GM21390 (cell line): ENCODE data around the gene METRNL.

Experiments
- ATAC-seq: cut with Tn5 transposase; IDR thresholded peaks from one replicate; pipeline ENCODE4 v1.9.1; 2021; ENCODE audit not compliant: unreplicated experiment

The METRNL gene

GRCh38 chr17:83103943-83104311 lies 24.5 kb downstream of the METRNL start:
- ATAC-seq: no peak

- no peak for ATAC-seq
These were observed 25.4 kb downstream of the METRNL start for GRCh38 chr17:83104577-83105505.

GRCh38 chr17:83105512-83105911 lies 26.1 kb downstream of the METRNL start:
- no peak for ATAC-seq

GRCh38 chr17:83106056-83106588 lies 26.7 kb downstream of the METRNL start:
- no peak for ATAC-seq

GRCh38 chr17:83106913-83107655 lies 27.7 kb downstream of the METRNL start:
- ATAC-seq: no peak

GRCh38 chr17:83107656-83108048 lies 28.2 kb downstream of the METRNL start:
- ATAC-seq: no peak

- no peak for ATAC-seq
These were observed 29.3 kb downstream of the METRNL start for GRCh38 chr17:83108709-83109108.

- ATAC-seq: no peak
These were observed 30.0 kb downstream of the METRNL start for GRCh38 chr17:83109386-83109785.

- ATAC-seq: no peak
These were observed 30.6 kb downstream of the METRNL start for GRCh38 chr17:83109793-83110645.

- ATAC-seq: no peak
These were observed 31.3 kb downstream of the METRNL start for GRCh38 chr17:83110735-83111134.

- no peak for ATAC-seq
These were observed 32.3 kb downstream of the METRNL start for GRCh38 chr17:83111516-83112282.

- ATAC-seq: no peak
These were observed 34.0 kb downstream of the METRNL start for GRCh38 chr17:83113381-83113780.

- ATAC-seq: no peak
These were observed 34.4 kb downstream of the METRNL start for GRCh38 chr17:83113792-83114191.

GRCh38 chr17:83114706-83115105 lies 35.3 kb downstream of the METRNL start:
- no peak for ATAC-seq

GRCh38 chr17:83115202-83115651 lies 35.8 kb downstream of the METRNL start:
- ATAC-seq: no peak

GRCh38 chr17:83115832-83116231 lies 36.4 kb downstream of the METRNL start:
- ATAC-seq: no peak

- ATAC-seq: no peak
These were observed 36.9 kb downstream of the METRNL start for GRCh38 chr17:83116311-83116771.

GRCh38 chr17:83116783-83117555 lies 37.6 kb downstream of the METRNL start:
- no peak for ATAC-seq

GRCh38 chr17:83117583-83117982 lies 38.2 kb downstream of the METRNL start:
- no peak for ATAC-seq
